Suprapubic skin (tissue), 4 donors: ENCODE measurements around the gene SUPT7L.

ENCODE experiments used
- CTCF ChIP-seq, 2 donors: fragments of 200-600 bp in 1 of 2; fragments of 450-650 bp in 1 of 2; sonication (generic) in 1 of 2; IDR thresholded peaks; one replicate each; pipeline ENCODE4 v1.5.1; 2016 to 2019; ENCODE audit warnings: antibody characterized with exemption in 2 of 2, mild to moderate bottlenecking in 1 of 2, moderate library complexity in 1 of 2
- POLR2A ChIP-seq, 2 donors: fragments of 450-650 bp; IDR thresholded peaks; one replicate each; pipeline ENCODE4 v1.6.1; 2017; ENCODE audit warnings: antibody characterized with exemption in 2 of 2, mild to moderate bottlenecking in 2 of 2, moderate library complexity in 2 of 2
- POLR2AphosphoS5 ChIP-seq, 3 donors: sonication (generic); formaldehyde crosslinking; IDR thresholded peaks; one replicate each; pipeline ENCODE4 v1.6.1; 2017; ENCODE audit warnings: antibody characterized with exemption in 3 of 3

DNA sequence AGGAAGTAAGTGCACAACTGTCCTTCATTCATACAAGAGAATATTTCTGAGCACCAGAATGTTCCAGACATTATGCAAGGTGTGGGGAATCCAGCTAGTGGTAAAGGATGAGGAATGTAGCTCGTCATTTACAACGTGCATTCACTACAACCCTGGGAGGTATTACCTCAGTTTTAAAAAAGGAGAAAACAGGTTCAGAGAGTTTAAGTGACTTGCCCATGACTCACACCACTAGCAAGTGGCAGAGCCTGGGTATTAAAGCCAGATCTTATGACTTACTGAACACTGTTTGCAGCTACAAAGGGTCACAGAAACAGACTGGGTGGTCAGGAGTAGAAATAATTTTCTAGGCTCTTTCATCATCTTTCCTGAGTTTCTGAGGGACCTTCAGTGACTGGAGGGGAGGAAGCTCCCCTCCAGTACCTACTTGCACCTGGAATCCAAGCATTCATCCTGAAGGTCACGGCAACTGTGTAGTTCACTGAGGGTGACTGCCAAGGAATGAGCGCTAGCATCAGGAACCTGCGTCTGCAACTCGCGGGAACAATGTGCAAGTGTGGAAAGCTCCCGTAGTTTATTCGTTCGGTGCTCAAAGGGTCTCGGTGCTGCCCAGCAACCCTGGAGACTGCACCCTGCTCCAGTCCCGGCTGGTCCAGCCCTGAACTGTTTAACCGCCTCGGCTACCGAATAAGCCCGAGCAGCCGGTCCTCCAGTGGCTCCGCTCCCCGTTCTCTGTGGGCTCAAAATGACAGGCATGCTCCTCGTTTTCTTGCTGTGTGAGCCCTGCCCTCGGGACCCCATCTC is 35.2 kb downstream of the SUPT7L start:
- TF ChIP-seq CTCF (IDR thresholded peaks at IDR 0.05) (no peak), POLR2AphosphoS5 (IDR thresholded peaks at IDR 0.05) (no peak), POLR2A (IDR thresholded peaks at IDR 0.05) (no peak)
